BE2C (cell line): Measurements from ENCODE around the gene ANGEL2.
"Not testable (repeated sequence)": the region's sequence is repeated elsewhere in the genome, so short reads cannot be mapped to it uniquely, and the experiment has no call there.

ENCODE experiments used
- DNase-seq: peaks from one replicate; pipeline ENCODE4 v3.0.0-alpha.2; 2020
- H3K27me3 ChIP-seq: fragments of 250-450 bp; sonication (Bioruptor Pico); 2 replicates; pipeline ENCODE4 v1.5.1; 2020; ENCODE audit warnings: mild to moderate bottlenecking
- H3K36me3 ChIP-seq: fragments of 250-450 bp; sonication (Bioruptor Pico); 2 replicates; pipeline ENCODE4 v1.5.1; 2020; ENCODE audit warnings: mild to moderate bottlenecking
- H3K4me1 ChIP-seq: fragments of 250-450 bp; sonication (Bioruptor Pico); 2 replicates; pipeline ENCODE4 v1.5.1; 2020
- H3K4me3 ChIP-seq: 2 replicates; pipeline ENCODE4 v1.5.1; 2011; ENCODE audit warnings: low read depth, low read length
- H3K9me3 ChIP-seq: fragments of 250-450 bp; sonication (Bioruptor Pico); 2 replicates; pipeline ENCODE4 v1.5.1; 2020
- TF ChIP-seq, protein P1 (sequence below): IDR thresholded peaks from 2 replicates; pipeline ENCODE4 v1.5.1; 2012; ENCODE audit warnings: mild to moderate bottlenecking, low read depth, low read length

ANGEL2 gene

DNA sequence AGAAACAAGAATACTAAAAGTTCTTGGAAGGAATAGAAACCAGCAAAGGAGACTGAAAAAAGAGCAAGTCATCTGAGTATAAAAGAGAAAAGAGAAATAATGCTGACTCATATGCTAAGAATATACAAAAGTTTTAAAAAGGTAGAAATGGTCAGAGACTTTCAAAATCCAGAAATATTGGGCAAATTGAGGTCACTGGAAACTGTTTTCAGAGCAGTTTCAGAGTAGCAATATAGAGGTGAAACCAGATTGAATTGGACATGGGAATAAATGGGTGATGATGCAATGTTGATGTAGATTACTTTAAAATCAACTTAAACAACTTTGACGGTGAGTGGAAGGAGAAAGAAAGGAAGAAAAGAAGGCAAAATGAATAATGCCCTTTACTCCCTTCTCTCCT lies 33.6 kb upstream of the ANGEL2 start:
- no peak for DNase-seq
- peaks cover 5% of the 10 kb centered on the region for H3K4me1 ChIP-seq
- TF ChIP-seq, protein P1, sequence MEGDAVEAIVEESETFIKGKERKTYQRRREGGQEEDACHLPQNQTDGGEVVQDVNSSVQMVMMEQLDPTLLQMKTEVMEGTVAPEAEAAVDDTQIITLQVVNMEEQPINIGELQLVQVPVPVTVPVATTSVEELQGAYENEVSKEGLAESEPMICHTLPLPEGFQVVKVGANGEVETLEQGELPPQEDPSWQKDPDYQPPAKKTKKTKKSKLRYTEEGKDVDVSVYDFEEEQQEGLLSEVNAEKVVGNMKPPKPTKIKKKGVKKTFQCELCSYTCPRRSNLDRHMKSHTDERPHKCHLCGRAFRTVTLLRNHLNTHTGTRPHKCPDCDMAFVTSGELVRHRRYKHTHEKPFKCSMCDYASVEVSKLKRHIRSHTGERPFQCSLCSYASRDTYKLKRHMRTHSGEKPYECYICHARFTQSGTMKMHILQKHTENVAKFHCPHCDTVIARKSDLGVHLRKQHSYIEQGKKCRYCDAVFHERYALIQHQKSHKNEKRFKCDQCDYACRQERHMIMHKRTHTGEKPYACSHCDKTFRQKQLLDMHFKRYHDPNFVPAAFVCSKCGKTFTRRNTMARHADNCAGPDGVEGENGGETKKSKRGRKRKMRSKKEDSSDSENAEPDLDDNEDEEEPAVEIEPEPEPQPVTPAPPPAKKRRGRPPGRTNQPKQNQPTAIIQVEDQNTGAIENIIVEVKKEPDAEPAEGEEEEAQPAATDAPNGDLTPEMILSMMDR: no peak
- H3K27me3 ChIP-seq: no peaks in the 10 kb centered on the region
- H3K36me3 ChIP-seq: no peaks in the 10 kb centered on the region
- no peaks in the 10 kb centered on the region for H3K9me3 ChIP-seq
- no peak overlapping the region for H3K4me3 ChIP-seq

DNA sequence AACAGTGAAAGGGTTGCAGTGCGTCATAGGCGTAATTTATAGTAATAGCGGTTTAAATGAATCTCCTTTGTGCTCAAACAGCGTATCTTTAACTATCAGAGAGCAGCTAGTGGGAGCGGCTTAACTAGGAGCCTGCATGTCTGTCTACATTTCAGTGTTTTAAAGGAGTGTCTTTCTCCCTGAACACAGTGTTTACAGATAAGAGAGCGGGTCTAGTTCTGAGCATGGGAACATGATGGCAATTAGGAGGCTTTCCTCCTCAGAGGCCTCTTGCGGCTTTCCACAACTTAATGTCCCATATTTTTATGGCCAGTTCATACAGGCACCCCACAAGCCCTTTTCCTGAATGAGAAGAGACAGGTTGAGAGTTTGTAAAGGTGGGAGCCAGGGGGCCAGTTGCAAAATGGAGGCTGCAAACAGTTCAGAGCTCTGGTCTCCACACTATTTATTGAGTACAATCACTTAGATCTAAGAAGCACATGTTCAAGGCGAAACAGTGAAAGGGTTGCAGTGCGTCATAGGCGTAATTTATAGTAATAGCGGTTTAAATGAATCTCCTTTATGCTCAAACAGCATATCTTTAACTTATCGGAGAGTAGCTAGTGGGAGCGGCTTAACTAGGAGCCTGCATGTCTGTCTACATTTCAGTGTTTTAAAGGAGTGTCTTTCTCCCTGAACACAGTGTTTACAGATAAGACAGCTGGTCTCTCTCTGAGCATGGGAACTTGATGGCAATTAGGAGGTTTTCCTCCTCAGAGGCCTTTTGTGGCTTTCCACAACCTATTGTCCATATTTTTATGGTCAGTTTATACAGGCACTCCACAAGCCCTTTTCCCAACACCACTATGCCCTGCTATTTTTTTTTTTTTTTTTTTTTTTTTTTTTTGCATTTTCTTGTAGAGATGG lies 29.9 kb upstream of the ANGEL2 start:
- H3K9me3 ChIP-seq, H3K36me3 ChIP-seq, DNase-seq: not testable (repeated sequence)

DNA sequence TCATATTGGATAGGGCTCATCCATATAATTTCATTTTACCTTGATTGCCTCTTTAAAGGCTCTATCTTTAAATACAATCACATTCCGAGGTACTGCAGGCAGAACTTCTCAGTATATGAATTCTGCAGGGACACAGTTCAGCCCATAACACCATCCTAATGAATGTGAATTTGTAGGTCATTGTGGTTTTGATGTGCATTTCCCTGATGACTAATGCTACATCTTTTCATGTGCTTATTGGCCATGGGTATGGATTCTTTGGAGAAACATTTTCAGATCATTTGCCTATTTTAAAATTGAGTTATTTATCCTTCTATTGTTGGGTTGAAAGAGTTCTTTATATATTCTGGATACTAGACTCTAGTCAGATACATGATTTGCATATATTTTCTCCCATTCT lies 25.8 kb upstream of the ANGEL2 start:
- Histone ChIP-seq H3K4me3 (no peak overlapping the region), H3K27me3 (no peaks in the 10 kb centered on the region), H3K36me3 (no peaks in the 10 kb centered on the region), H3K4me1 (no peaks in the 10 kb centered on the region), H3K9me3 (no peaks in the 10 kb centered on the region)
- no peak for DNase-seq
- TF ChIP-seq, protein P1: no peak

More for the DNA sequence above, 29.9 kb upstream of the ANGEL2 start:
- H3K27me3 ChIP-seq, H3K4me1 ChIP-seq, H3K4me3 ChIP-seq: not testable (repeated sequence)

DNA sequence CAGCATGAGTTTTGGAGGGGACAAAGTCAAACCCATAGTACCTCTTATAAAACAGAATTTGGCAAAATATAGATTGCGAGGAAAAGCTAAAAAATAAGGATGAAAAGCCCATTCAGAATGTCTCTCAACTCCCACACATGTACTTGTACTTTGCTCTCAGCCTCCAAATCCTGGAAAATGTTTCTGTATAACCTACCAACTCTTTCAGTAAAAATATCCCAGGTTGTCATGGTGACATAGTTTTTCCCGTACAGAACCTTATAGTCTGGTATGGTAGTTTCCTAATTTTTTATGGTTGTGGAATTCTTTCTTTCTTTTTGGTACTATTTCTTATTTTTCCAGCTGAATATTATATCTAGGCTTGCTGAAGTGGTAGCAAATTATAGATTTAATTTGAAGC lies 19.9 kb upstream of the ANGEL2 start:
- H3K27me3 ChIP-seq: no peaks in the 10 kb centered on the region
- TF ChIP-seq, protein P1: no peak
- H3K36me3 ChIP-seq: no peaks in the 10 kb centered on the region
- no peak overlapping the region for H3K4me3 ChIP-seq
- no peaks in the 10 kb centered on the region for H3K9me3 ChIP-seq
- DNase-seq: no peak
- H3K4me1 ChIP-seq: no peaks in the 10 kb centered on the region

DNA sequence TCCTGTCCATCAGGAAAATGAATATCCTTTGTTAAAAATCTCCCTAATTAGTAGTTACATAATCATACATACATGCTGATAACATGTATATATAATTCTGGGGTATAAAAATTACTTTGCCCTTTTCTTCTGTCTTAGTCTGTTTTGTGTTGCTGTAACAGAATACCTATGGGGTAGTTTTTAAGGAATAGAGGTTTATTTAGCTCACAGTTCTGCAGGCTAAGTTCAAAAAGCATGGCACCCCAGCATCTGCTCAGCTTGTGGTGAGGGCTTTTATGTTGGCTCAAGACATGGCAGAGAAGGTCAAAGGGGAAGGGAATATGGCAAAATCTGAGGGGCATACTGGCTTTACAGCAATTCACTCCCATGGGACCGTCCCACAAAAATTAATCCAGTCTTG lies 19.0 kb upstream of the ANGEL2 start:
- Histone ChIP-seq H3K27me3 (no peaks in the 10 kb centered on the region), H3K36me3 (no peaks in the 10 kb centered on the region), H3K4me3 (no peak overlapping the region), H3K4me1 (no peaks in the 10 kb centered on the region), H3K9me3 (no peaks in the 10 kb centered on the region)
- TF ChIP-seq, protein P1: no peak
- DNase-seq: no peak

DNA sequence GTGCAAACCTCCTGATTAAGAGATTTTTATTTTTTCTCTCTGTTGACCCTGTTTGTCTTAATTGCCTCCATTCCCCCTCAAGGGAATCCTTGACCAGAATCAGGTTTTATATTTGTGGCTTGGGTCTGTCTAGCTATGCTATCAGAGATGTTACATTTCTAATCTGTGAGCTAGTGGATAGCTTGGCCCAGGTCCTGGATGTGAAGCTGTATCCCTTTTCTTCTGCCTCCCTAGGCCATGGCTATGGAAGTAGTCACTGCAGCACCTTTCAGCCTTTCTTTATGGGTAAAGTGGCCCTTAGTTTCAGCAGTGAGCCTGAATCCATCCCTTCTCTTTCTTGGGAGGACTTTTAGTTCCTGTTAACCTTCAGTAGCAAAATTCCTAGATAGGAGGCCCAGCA lies 17.0 kb upstream of the ANGEL2 start:
- no peak for DNase-seq
- TF ChIP-seq, protein P1: no peak
- Histone ChIP-seq H3K27me3 (no peaks in the 10 kb centered on the region), H3K36me3 (no peaks in the 10 kb centered on the region), H3K4me1 (no peaks in the 10 kb centered on the region), H3K9me3 (no peaks in the 10 kb centered on the region), H3K4me3 (no peak overlapping the region)

DNA sequence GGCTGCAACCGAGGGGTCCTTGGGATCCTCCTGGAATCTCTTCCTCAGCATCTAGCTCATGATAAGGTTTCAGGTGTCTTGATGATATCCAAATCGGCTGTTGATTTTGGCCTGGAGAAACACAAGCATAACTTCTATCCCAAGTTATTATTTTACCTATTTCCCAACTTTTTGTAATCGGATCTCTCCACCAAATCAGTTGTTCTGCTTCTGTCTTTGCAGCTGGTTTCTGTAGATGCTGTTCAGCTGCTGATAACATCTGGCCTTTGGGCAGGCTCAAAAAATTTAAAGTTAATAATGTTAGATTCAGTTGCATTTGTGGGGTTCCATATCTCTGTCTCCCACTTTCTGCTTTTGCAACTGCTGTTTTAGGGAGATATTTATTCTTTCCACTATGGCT lies 11.4 kb upstream of the ANGEL2 start:
- H3K36me3 ChIP-seq, H3K4me1 ChIP-seq, H3K4me3 ChIP-seq, DNase-seq, H3K9me3 ChIP-seq, H3K27me3 ChIP-seq: not testable (repeated sequence)
